ENCODE results near the gene SLC6A1.
"Not testable (repeated sequence)": the region's sequence is repeated elsewhere in the genome, so short reads cannot be mapped to it uniquely, and the experiment has no call there.

SLC6A1 gene

GRCh38 chr3:11024181-11024580, 31.6 kb downstream of the SLC6A1 start:
- DNase-seq, result no peak

- no peak for DNase-seq
These were observed 37.4 kb downstream of the SLC6A1 start for GRCh38 chr3:11029948-11030347.

DNA sequence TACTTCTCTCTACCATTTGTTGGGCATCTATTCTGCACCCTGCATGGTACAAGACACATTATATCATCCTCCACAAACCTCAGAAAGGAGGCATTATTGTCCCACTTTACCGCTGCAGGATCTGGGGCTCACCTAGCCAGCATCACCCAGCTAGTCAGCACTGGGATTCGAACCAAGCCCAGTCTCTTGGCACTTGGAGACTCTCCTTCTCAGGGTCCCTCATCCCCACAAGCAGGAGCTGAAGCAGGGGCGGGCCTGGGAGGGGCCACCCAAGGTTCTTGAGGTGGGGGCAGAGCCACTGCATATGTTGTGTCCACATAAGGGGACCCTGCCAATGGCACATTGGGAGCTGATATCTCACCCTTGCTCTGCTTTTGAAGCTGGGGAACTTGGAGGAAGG, 41.3 kb downstream of the SLC6A1 start:
- no peak for DNase-seq

- no peak for DNase-seq
These were observed 41.9 kb downstream of the SLC6A1 start for GRCh38 chr3:11034309-11034985.

DNA sequence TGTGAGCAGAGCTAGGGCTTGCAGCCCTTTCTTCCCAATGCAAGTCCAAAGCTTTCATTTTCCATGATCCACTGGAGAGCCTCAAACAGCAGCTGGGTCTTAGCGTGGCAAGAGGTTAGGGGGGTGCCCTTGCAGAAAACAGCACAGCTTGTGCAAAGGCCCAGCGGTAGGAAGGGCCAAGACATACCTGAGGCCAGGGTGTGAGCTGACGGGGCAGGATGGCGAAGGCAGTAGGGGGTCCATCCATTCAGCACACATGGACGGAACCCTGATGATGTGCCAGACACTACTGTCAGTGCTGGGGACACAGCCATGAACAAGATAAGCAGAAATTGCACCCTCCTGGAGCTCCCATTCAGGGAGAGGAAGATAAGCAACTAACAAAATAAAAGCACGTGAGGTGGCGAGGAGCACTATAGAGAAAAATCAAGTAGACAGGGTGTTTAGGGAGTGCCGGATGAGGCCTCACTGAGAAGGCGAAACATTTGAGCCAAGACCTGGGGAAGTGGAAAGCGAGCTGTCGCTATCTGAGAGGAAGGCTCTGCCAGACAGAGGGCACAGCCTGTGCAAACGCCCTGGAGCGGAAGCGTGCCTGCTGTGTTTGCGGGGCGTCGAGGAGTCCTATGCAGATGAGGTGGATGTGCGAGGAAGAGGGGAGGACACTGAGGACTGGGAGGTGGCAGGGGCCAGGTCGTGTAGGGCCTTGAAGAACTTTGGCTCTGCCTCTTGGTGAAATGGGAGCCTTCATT, 43.4 kb downstream of the SLC6A1 start:
- DNase-seq, result no peak

DNA sequence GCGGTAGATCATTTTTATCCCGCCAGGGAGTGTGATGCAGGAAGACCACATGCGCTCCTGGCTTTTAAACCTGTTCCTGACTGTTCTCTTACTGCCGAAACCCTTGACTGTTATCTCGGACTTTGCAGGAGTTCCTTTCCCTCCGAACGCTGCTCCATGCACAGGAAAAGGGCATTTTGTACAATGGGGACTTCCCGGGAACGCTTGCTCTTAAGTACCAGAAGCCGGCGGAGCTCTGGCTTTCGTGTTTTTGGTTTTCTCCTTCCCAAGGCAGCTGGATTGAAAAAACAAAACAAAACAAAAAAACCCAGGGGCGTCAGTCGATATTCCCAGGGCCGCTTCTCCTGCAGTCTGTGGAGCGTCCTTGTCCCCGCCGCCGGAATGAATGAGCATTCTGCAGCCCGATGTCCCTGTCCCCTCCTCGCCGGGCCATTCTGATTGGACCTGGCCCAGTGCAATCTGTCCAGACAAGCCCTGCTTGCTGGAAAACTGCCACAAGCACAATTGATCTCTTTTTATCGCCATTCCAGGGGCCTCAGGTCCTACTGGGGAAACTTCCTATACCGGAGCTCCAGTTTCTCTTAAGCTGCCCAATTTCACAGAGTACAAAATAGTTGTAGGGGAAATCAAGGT, 44.8 kb downstream of the SLC6A1 start:
- DNase-seq, result no peak

DNA sequence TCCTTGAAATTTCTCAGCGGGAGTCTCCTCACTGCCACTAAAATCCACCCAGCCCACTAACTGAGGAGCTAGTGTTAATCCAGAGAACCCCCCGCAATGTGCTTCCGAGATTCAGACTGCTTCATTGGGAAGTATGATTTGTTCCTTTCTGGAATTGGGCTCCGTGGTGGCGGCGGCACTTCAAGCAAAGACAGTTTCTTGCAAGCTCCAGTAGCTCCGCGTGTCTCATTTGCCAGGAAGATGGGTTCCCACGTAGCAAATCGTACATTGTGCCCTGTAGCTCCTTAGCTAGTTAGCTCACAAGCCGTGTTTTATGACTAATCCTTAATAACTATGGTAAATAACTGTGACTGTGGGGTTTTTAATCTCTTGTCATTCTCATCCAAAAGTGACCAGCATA, 45.4 kb downstream of the SLC6A1 start:
- no peak for DNase-seq

DNA sequence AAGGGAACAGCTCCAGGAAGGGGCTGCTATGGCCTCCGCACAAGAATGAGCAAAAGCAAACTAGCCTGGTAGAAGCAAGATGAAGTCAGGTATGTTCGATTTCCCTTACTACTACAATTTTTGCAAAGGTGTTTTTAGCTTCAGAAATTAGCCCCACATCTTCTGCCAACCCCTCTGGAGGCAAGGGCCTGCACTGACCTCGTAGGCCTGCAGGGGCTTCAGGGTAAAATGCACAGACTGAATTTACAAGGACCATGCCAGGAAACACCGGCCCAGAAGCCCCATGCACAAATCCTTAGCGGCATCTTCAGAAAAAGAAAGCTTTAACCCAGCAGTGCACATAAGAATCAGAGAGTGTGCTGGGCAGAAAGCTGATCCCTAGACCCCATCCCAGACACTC, 53.0 kb downstream of the SLC6A1 start:
- DNase-seq, result no peak

- DNase-seq, result no peak
These were observed 55.0 kb downstream of the SLC6A1 start for GRCh38 chr3:11047500-11047899.

DNA sequence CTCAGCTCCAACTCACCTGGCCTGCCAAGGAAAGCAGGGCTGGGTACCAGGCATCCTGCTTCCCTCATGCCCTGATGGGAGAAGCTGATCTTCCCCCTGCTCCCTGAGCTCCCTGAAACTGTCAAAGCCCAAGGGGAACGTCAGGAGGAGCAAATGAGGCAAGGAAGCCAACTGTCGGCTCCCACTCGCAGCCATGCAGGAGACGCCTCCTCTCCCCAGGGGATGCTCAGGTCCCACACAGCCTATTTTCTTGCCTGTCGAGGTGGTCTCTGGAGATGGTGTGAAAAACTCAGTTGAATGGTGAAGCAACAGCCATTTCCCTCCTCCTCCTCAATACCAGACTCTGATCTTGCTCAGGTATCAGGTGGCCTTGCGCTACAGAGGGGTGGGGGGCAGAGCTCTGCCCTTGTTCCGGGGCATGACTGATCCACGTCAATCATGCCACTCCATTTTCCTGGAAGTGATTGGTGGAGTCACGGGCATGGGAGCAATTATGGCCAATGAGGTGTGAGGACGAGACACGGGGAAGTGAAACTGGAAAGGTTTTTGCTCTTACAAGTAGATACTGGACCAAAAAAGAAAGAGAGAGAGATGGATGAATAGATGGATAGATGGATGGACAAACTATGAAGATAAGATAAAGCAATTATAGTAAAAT, 58.2 kb downstream of the SLC6A1 start:
- no peak for DNase-seq

GRCh38 chr3:11053926-11054503, 61.5 kb downstream of the SLC6A1 start:
- no peak for DNase-seq

DNA sequence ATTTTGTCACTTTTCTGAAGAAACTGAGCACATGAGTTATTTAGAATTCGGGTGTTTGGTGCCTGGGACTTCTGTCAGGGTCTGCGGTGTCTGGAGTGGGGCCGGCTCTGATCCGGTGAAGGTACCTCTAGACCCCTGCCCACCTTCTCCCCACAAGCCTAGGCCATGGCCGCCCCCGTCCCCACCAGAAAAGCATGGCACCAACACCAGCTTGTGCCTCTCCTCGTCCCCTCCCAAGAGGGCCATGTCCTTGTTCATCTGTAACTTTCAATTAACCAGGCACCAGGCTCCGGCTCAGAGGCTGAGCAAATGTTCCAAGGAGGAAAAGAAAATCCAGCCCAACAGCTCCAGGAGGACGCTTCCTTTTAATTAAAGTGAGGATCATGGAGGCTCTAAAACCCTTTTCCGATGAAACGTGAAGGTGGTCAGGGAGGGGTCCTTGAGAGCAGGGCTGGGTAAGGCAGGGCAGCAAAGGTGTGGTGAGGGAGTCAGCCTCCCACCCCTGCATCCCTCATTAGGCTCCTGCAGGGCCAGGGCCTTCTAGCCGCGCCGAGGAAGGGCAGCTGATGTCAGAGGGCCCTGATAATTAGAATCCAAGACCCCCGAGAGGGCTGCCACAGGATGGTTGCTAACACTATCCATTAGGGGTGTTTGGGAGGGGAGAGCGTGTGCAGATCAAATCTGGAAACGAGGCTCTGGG, 62.3 kb downstream of the SLC6A1 start:
- no peak for DNase-seq

- no peak for DNase-seq
These were observed 62.9 kb downstream of the SLC6A1 start for GRCh38 chr3:11055496-11055895.

GRCh38 chr3:11056531-11057050, 64.0 kb downstream of the SLC6A1 start:
- no peak for DNase-seq

- DNase-seq, result no peak
These were observed 65.1 kb downstream of the SLC6A1 start for GRCh38 chr3:11057655-11058054.

DNA sequence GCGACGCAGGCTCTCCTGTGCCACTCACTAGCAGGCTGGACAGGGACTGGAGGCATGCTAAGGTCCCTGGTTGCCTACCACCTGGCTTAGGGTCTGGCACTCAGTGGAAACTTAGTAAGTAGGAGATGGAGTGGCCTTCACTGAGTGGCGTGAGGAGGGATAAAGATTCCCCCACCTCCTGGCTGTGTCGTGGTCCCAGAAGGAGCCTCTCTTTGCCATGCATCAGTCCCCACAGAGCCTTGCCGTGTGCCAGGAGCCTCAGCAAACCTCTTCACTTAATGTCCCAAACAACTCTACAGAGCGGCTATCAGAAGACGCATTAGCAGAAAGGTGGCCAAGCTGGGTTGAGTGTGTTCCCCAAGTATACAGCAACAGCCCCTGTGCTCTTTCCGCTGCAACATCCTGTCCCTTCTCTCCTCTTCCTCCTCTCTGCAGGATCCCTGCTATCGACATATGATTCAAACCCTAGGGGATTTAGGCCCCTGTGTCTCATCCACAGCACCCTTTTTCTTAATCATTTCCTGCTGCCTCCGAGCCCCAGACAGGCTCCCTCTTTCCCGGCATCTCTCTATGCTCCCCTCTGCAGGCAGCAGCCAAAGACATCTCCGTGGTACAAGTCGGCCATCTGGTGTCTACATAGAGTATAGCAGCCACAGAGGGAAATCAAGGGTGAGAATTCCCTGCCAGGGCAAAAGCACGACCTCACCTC, 66.7 kb downstream of the SLC6A1 start:
- DNase-seq, result peak; percentile 67

DNA sequence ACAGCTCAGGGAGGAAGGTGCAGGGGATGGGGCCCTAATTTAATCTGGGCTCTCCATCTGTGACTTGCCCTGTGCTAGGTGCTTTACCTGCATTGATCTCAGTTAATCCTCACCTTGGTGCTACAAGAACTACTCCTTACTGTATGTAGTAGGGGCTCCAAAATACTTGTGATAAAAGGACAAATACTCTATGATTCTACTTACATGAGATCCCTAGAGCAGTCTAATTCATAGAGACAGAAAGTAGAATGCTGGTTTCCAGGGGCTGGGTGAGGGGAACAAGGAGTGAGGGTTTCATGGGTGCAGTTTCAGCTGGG, 67.2 kb downstream of the SLC6A1 start:
- DNase-seq, result no peak

- peak; percentile 68 for DNase-seq
These were observed 68.1 kb downstream of the SLC6A1 start for GRCh38 chr3:11060500-11061251.

GRCh38 chr3:11061268-11061871, 68.8 kb downstream of the SLC6A1 start:
- DNase-seq, result not testable (repeated sequence)

GRCh38 chr3:11062704-11063103, 70.2 kb downstream of the SLC6A1 start:
- no peak for DNase-seq

Data from kidney glomerular epithelial cell (primary cell).